SK-N-SH (cell line): ENCODE results near the gene GPR173. TPM values are rescaled to one million over a fixed set of nuclear protein-coding genes. Genes with fewer than 3 reads are reported as not detected.

Experiments used
- CTCF ChIA-PET: fragments of 300-600, 350-600 bp; formaldehyde crosslinking; extraction: SDS; loops from one replicate; lab custom pipeline; 2021; lab: Yijun Ruan, JAX
- POLR2A ChIA-PET: fragments of 350-600 bp; sonication (Branson Sonifier 250); formaldehyde crosslinking; extraction: SDS; loops from one replicate; lab custom pipeline; 2020; ENCODE audit warnings: antibody characterized with exemption, inconsistent platforms; lab: Yijun Ruan, JAX
- DNase-seq: peaks from one replicate; pipeline ENCODE4 v3.0.0; 2012
- H2AFZ ChIP-seq: fragments of 200-600 bp; sonication (generic); 2 replicates; pipeline ENCODE4 v1.8.1; 2016; ENCODE audit warnings: antibody characterized with exemption, mild to moderate bottlenecking, low read depth
- H3F3A ChIP-seq: fragments of 200-600 bp; sonication (generic); replicated peaks from 2 replicates; pipeline ENCODE3; 2016; ENCODE audit warnings: antibody characterized with exemption, mild to moderate bottlenecking; ENCODE audit not compliant: insufficient read depth
- H3K27ac ChIP-seq, 2 experiments: fragments of 200-500 bp in 1 of 2; fragments of 200-600 bp in 1 of 2; sonication (Bioruptor generic) in 1 of 2; sonication (generic), shearing (Covaris generic) in 1 of 2; 2 replicates each; pipeline versions ENCODE4 v1.5.1 to v1.6.1; 2014 to 2016; ENCODE audit warnings: low read depth in 2 of 2, inconsistent platforms in 1 of 2, low read length in 1 of 2, mild to moderate bottlenecking in 1 of 2, mixed read lengths in 1 of 2
- H3K27me3 ChIP-seq: fragments of 200-600 bp; sonication (generic), shearing (Covaris generic); 2 replicates; pipeline ENCODE4 v1.6.1; 2016; ENCODE audit warnings: mixed run types; ENCODE audit not compliant: insufficient read depth
- H3K36me3 ChIP-seq, 2 experiments: fragments of 200-500 bp in 1 of 2; fragments of 200-600 bp in 1 of 2; sonication (Bioruptor generic) in 1 of 2; sonication (generic) in 1 of 2; replicated peaks in 1 of 2; 2 replicates each; pipeline versions ENCODE3 to v1.5.1; 2014 to 2016; ENCODE audit warnings: low read length in 1 of 2, mild to moderate bottlenecking in 1 of 2; ENCODE audit not compliant: insufficient read depth in 2 of 2, control insufficient read depth in 1 of 2
- H3K4me1 ChIP-seq, 2 experiments: fragments of 200-500 bp in 1 of 2; fragments of 200-600 bp in 1 of 2; sonication (Bioruptor generic) in 1 of 2; sonication (generic), shearing (Covaris generic) in 1 of 2; 2 replicates each; pipeline versions ENCODE4 v1.5.1 to v1.6.1; 2014 to 2016; ENCODE audit warnings: low read depth in 1 of 2, low read length in 1 of 2, mixed run types in 1 of 2; ENCODE audit not compliant: insufficient read depth in 2 of 2, control insufficient read depth in 1 of 2
- H3K4me2 ChIP-seq: fragments of 200-600 bp; sonication (generic), shearing (Covaris generic); 2 replicates; pipeline ENCODE4 v1.6.1; 2017; ENCODE audit warnings: mixed run types
- H3K4me3 ChIP-seq, 2 experiments: fragments of 200-500 bp in 1 of 2; fragments of 200-600 bp in 1 of 2; sonication (Bioruptor generic) in 1 of 2; sonication (generic), shearing (Covaris generic) in 1 of 2; 2 replicates each; pipeline versions ENCODE4 v1.5.1 to v1.8.1; 2014 to 2016; ENCODE audit warnings: low read depth in 2 of 2, inconsistent platforms in 1 of 2, low read length in 1 of 2, mild to moderate bottlenecking in 1 of 2, mixed read lengths in 1 of 2, moderate library complexity in 1 of 2
- H3K79me2 ChIP-seq: fragments of 200-600 bp; sonication (generic); 2 replicates; pipeline ENCODE4 v1.8.1; 2017; ENCODE audit warnings: mild to moderate bottlenecking; ENCODE audit not compliant: insufficient read depth
- H3K9ac ChIP-seq: fragments of 200-600 bp; sonication (generic); 2 replicates; pipeline ENCODE4 v1.6.1; 2017; ENCODE audit warnings: mixed run types
- H3K9me2 ChIP-seq: fragments of 200-600 bp; sonication (generic); 2 replicates; pipeline ENCODE4 v1.6.1; 2017; ENCODE audit warnings: mixed run types
- H3K9me3 ChIP-seq: fragments of 200-600 bp; sonication (generic); 2 replicates; pipeline ENCODE4 v1.6.1; 2017; ENCODE audit warnings: mixed run types, mild to moderate bottlenecking, moderate library complexity
- H4K20me1 ChIP-seq: fragments of 200-600 bp; sonication (generic); 2 replicates; pipeline ENCODE4 v1.6.1; 2017; ENCODE audit warnings: mild to moderate bottlenecking, mixed run types; ENCODE audit not compliant: insufficient read depth
- CHD2 ChIP-seq: fragments of 150-350 bp; IDR thresholded peaks from 2 replicates; pipeline ENCODE4 v1.6.1; 2018; ENCODE audit warnings: low read length; ENCODE audit not compliant: partially characterized antibody
- ELF1 ChIP-seq: IDR thresholded peaks from 2 replicates; pipeline ENCODE4 v1.4.0; 2012
- EZH2phosphoT487 ChIP-seq: fragments of 200-600 bp; sonication (generic); IDR thresholded peaks from 2 replicates; pipeline ENCODE4 v1.6.1; 2017; ENCODE audit warnings: low read depth, mixed run types, mild to moderate bottlenecking, antibody characterized with exemption, moderate library complexity, borderline replicate concordance
- GABPA ChIP-seq: IDR thresholded peaks from 2 replicates; pipeline ENCODE4 v1.4.0; 2012; ENCODE audit warnings: low read depth, mild to moderate bottlenecking
- GATA2 ChIP-seq: sonication (generic); formaldehyde crosslinking; IDR thresholded peaks from 2 replicates; pipeline ENCODE4 v1.5.0; 2020; ENCODE audit warnings: mild to moderate bottlenecking, missing genetic modification reagents
- JUND ChIP-seq: IDR thresholded peaks from 2 replicates; pipeline ENCODE4 v1.4.0; 2012
- MEF2A ChIP-seq: IDR thresholded peaks from 2 replicates; pipeline ENCODE4 v1.4.0; 2012; ENCODE audit warnings: low read depth, borderline replicate concordance
- MXI1 ChIP-seq: IDR thresholded peaks from 2 replicates; pipeline ENCODE4 v1.6.1; 2012; ENCODE audit warnings: mild to moderate bottlenecking, low read depth, low read length, improper control_type of control experiment
- NFIC ChIP-seq: IDR thresholded peaks from 2 replicates; pipeline ENCODE4 v1.4.0; 2012; ENCODE audit warnings: borderline replicate concordance
- NRF1 ChIP-seq: IDR thresholded peaks from 2 replicates; pipeline ENCODE4 v1.6.1; 2012; ENCODE audit warnings: low read depth, mild to moderate bottlenecking, low read length
- POLR2AphosphoS5 ChIP-seq: IDR thresholded peaks from 2 replicates; pipeline ENCODE4 v1.6.1; 2012; ENCODE audit warnings: low read depth, low read length
- RAD21 ChIP-seq: IDR thresholded peaks from 2 replicates; pipeline ENCODE4 v1.6.1; 2012; ENCODE audit warnings: mild to moderate bottlenecking, low read length
- RCOR1 ChIP-seq: fragments of 150-350 bp; IDR thresholded peaks from 2 replicates; pipeline ENCODE4 v1.6.1; 2017; ENCODE audit warnings: antibody characterized with exemption, low read length
- RXRA ChIP-seq: IDR thresholded peaks from 2 replicates; pipeline ENCODE4 v1.4.0; 2012; ENCODE audit warnings: low read depth, mild to moderate bottlenecking, borderline replicate concordance
- SMC3 ChIP-seq: IDR thresholded peaks from 2 replicates; pipeline ENCODE4 v1.6.1; 2012; ENCODE audit warnings: low read depth, low read length, improper control_type of control experiment
- TEAD4 ChIP-seq: IDR thresholded peaks from 2 replicates; pipeline ENCODE4 v1.4.0; 2012; ENCODE audit warnings: mild to moderate bottlenecking, borderline replicate concordance; ENCODE audit not compliant: insufficient read depth
- WGBS: methylation state at CpG from one replicate; pipeline ENCODE4 v1.1.6; 2017; ENCODE audit warnings: low lambda C conversion rate; 5-methylcytosine and 5-hydroxymethylcytosine counted together
- polyA plus RNA-seq, 3 experiments: library from polyadenylated mRNA; depleted of rRNA; stranded (reverse); fragments of >200 nt; gene quantifications; 2 replicates each; pipeline ENCODE4 v1.2.3, GENCODE V29; 2012
- TF ChIP-seq, protein P1 (sequence below): IDR thresholded peaks from 2 replicates; pipeline ENCODE4; 2012
- TF ChIP-seq, protein P2 (sequence below): IDR thresholded peaks from 2 replicates; pipeline ENCODE4 v1.4.0; 2012; ENCODE audit warnings: low read depth
- TF ChIP-seq, protein P3 (sequence below): fragments of 150-350 bp; IDR thresholded peaks from 2 replicates; pipeline ENCODE4 v1.6.1; 2016; ENCODE audit warnings: mild to moderate bottlenecking, low read depth, low read length
- TF ChIP-seq, protein P4 (sequence below): fragments of 200-600 bp; sonication (generic); IDR thresholded peaks from 2 replicates; pipeline ENCODE4 v1.6.1; 2017; ENCODE audit warnings: antibody characterized with exemption, mild to moderate bottlenecking, moderate library complexity

The GPR173 gene
- polyA plus RNA-seq, 1 of the 3 experiments (the other 2 are of a cell fraction), result 5.8 TPM

DNA sequence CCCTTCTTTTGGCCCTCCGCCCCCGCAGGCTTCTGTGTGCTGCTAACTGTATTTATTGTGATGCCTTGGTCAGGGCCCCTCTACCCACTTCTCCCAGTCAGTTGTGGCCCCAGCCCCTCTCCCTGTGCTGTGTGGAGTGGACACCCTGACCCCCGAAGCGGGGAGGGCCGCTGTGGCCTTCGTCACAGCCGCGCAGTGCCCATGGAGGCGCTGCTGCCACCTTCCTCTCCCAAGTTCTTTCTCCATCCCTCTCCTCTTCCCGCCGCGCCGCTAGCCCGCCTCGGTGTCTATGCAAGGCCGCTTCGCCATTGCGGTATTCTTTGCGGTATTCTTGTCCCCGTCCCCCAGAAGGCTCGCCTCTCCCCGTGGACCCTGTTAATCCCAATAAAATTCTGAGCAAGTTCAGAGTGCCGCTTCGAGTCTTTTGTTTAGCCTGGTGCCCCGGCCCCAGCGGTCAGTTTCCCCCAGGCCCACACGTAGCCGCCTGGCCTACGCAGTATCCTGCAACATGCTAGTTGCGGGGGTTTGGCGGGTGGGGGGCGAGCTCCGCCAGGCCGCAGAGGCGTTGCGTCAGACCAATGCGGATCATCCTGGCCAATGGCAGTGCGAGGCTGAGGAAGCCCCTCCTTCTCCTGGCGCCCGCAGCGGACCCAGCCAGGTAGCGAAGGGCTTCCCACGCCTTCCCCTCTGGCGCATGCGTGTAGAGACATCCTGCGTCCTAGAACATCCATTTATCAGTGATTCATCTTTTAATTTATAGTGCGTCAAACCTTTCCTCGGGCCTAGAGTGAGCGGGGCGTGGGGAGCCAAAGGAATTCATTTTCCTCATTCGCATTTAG lies 39.8 kb downstream of the GPR173 start:
- peak; percentile 75 for TF ChIP-seq NRF1
- TF ChIP-seq, protein P1, sequence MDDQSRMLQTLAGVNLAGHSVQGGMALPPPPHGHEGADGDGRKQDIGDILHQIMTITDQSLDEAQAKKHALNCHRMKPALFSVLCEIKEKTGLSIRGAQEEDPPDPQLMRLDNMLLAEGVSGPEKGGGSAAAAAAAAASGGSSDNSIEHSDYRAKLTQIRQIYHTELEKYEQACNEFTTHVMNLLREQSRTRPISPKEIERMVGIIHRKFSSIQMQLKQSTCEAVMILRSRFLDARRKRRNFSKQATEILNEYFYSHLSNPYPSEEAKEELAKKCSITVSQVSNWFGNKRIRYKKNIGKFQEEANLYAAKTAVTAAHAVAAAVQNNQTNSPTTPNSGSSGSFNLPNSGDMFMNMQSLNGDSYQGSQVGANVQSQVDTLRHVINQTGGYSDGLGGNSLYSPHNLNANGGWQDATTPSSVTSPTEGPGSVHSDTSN, result peak; percentile 44; the same call in 1 of the 2 replicates
- TF ChIP-seq POLR2AphosphoS5, result peak; percentile 40; the same call in 1 of the 2 replicates
- TF ChIP-seq, protein P2, sequence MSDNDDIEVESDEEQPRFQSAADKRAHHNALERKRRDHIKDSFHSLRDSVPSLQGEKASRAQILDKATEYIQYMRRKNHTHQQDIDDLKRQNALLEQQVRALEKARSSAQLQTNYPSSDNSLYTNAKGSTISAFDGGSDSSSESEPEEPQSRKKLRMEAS, result no peak
- TF ChIP-seq TEAD4, result no peak
- TF ChIP-seq GATA2, result 0 out of 2 replicates have a peak, but pooled peaks have one; percentile 15
- TF ChIP-seq, all 33 proteins: peak for 4
- H3K9ac ChIP-seq, result peak overlapping the region; percentile 79
- peaks cover 0 to 13% of the 10 kb centered on the region in 2 experiments; a peak in 1 of 4 replicates for H3K4me1 ChIP-seq
- peak overlapping the region; percentile 74 for H3K4me2 ChIP-seq
- peak; percentile 86 for DNase-seq
- H3K4me3 ChIP-seq, result peak overlapping the region; percentile 52 to 57
- H3F3A ChIP-seq, result peaks cover 12% of the 10 kb centered on the region
- ChIA-PET POLR2A (interaction anchor here (1.6 kb wide), 1 partner anchor 15 kb away, joined by 5 read pairs; no protein-coding TSS in a partner anchor), CTCF (interaction anchor here (0.6 to 6.0 kb wide), 4 partner anchors 11 to 93 kb away, joined by 3 to 41 read pairs (median 4); no protein-coding TSS in a partner anchor)
- H4K20me1 ChIP-seq, result peaks cover 6% of the 10 kb centered on the region
- H2AFZ ChIP-seq, result peak overlapping the region; percentile 94
- H3K9me3 ChIP-seq, result no peaks in the 10 kb centered on the region
- H3K9me2 ChIP-seq, result no peaks in the 10 kb centered on the region
- 21% methylated on average over 50 of the region's 51 CpGs for WGBS
- H3K79me2 ChIP-seq, result no peaks in the 10 kb centered on the region
- H3K27ac ChIP-seq, result peak overlapping the region; percentile 77 to 86
- H3K27me3 ChIP-seq, result no peaks in the 10 kb centered on the region; the same call in 1 of the 2 replicates
- H3K36me3 ChIP-seq, result peaks cover 4 to 10% of the 10 kb centered on the region in 2 experiments

DNA sequence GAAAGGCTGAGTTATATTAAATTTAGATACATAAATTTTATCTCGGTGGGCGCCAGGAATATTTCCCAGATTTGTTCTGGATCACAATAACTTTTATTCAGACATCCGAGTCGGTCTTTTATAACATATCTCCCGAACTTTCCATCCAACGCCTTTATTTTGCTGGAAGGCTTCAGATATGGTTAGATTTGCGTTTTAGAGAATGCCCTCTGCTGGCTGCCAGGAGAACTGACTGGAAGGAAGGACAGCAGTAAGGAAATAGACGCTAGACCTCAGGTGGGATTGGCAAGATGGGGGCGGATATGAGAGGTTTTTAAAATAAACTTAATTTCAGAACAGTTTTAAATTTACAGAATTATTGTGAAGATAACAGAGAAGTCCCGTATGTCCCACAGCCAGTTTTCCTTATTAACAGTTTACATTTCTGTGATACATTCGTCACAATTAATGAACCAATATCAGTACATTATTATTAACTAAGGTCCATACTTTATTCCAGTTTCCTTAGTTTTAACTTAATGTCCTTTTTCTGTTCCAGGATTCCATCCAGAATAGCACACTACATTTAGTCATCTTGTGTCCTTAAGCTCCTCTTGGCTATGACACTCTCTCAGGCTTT lies 40.7 kb downstream of the GPR173 start:
- no peaks in the 10 kb centered on the region for H3K9me2 ChIP-seq
- H3K36me3 ChIP-seq, result peaks cover 0 to 10% of the 10 kb centered on the region in 2 experiments
- H3K27ac ChIP-seq, result peak overlapping the region; percentile 77 to 86
- no peaks in the 10 kb centered on the region; the same call in 1 of the 2 replicates for H3K27me3 ChIP-seq
- H2AFZ ChIP-seq, result peak overlapping the region; percentile 94; the same call in 1 of the 2 replicates
- H4K20me1 ChIP-seq, result no peaks in the 10 kb centered on the region
- H3K9ac ChIP-seq, result peak overlapping the region; percentile 79
- H3F3A ChIP-seq, result peaks cover 12% of the 10 kb centered on the region
- WGBS, result 5% methylated on average over 11 of the region's 11 CpGs
- peak; percentile 66 for DNase-seq
- peaks cover 0 to 9% of the 10 kb centered on the region in 2 experiments; a peak in 1 of 4 replicates for H3K4me1 ChIP-seq
- H3K4me2 ChIP-seq, result peak overlapping the region; percentile 74
- H3K4me3 ChIP-seq, result peak overlapping the region; percentile 52 to 57
- TF ChIP-seq JUND, result no peak
- no peak for TF ChIP-seq RCOR1
- TF ChIP-seq POLR2AphosphoS5, result no peak
- TF ChIP-seq, protein P3, sequence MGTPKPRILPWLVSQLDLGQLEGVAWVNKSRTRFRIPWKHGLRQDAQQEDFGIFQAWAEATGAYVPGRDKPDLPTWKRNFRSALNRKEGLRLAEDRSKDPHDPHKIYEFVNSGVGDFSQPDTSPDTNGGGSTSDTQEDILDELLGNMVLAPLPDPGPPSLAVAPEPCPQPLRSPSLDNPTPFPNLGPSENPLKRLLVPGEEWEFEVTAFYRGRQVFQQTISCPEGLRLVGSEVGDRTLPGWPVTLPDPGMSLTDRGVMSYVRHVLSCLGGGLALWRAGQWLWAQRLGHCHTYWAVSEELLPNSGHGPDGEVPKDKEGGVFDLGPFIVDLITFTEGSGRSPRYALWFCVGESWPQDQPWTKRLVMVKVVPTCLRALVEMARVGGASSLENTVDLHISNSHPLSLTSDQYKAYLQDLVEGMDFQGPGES, result no peak
- TF ChIP-seq NFIC, result no peak
- peak; percentile 47; the same call in 1 of the 2 replicates for TF ChIP-seq MXI1
- no peak for TF ChIP-seq EZH2phosphoT487
- TF ChIP-seq RXRA, result no peak
- TF ChIP-seq CHD2, result peak; percentile 13
- no peak for TF ChIP-seq MEF2A
- TF ChIP-seq SMC3, result peak; percentile 79
- TF ChIP-seq ELF1, result no peak
- TF ChIP-seq GABPA, result no peak
- TF ChIP-seq RAD21, result peak; percentile 61
- TF ChIP-seq, protein P4, sequence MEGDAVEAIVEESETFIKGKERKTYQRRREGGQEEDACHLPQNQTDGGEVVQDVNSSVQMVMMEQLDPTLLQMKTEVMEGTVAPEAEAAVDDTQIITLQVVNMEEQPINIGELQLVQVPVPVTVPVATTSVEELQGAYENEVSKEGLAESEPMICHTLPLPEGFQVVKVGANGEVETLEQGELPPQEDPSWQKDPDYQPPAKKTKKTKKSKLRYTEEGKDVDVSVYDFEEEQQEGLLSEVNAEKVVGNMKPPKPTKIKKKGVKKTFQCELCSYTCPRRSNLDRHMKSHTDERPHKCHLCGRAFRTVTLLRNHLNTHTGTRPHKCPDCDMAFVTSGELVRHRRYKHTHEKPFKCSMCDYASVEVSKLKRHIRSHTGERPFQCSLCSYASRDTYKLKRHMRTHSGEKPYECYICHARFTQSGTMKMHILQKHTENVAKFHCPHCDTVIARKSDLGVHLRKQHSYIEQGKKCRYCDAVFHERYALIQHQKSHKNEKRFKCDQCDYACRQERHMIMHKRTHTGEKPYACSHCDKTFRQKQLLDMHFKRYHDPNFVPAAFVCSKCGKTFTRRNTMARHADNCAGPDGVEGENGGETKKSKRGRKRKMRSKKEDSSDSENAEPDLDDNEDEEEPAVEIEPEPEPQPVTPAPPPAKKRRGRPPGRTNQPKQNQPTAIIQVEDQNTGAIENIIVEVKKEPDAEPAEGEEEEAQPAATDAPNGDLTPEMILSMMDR, result peak; percentile 92
- ChIA-PET CTCF (interaction anchor here (0.7 to 6.0 kb wide), 6 partner anchors 11 to 43 kb away, joined by 3 to 41 read pairs (median 4); no protein-coding TSS in a partner anchor), POLR2A (interaction anchor here (1.6 kb wide), 1 partner anchor 16 kb away, joined by 5 read pairs; no protein-coding TSS in a partner anchor)
- H3K79me2 ChIP-seq, result no peaks in the 10 kb centered on the region
- no peaks in the 10 kb centered on the region for H3K9me3 ChIP-seq
